ENCODE results near the gene RGS7. TPM values are rescaled to one million over a fixed set of nuclear protein-coding genes. Genes with fewer than 3 reads are reported as not detected.

RGS7 gene
- total RNA-seq, 1 experiment from 2014 or later = 1.5 TPM

DNA sequence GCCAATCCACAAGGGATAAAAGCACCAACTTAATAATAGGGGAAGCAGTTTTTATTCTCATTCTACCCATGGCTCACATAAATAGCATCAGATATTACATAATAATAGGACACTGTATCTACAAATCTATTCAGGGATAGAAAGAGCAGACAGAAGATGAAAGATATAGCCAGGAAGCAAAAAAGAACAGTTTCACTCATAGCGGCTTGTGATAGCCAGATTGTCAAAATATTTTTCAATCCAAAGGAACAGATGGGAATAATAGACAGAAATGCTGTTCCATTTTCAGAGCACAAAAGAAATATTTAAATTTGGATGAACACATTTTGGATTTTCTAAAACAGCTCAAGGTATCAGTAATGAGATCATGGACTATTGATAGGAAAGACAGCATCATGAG lies 512.5 kb downstream of the RGS7 start:
- H4K8ac ChIP-seq (replicated peaks; ENCODE audit: insufficient read length, low read depth, low read length) = no peak overlapping the region
- H3K79me2 ChIP-seq (ENCODE audit: insufficient read depth, low read length) = no peaks in the 10 kb centered on the region
- DNase-seq = no peak
- no peaks in the 10 kb centered on the region for H3K4me1 ChIP-seq (ENCODE audit: insufficient read depth, low read length)
- no CpG with 5 or more reads among the region's 1 CpG for WGBS (ENCODE audit: extremely low coverage, insufficient read length, low lambda C conversion rate)
- H2BK15ac ChIP-seq (ENCODE audit: low read depth, low read length) = no peak overlapping the region
- no peak overlapping the region for H3K4ac ChIP-seq (ENCODE audit: low read depth, low read length)
- no peak overlapping the region for H3K27ac Mint-ChIP-seq
- no peak overlapping the region for H3K9ac ChIP-seq (ENCODE audit: extremely low read depth, insufficient read length, low read length)
- H3K23ac ChIP-seq (ENCODE audit: insufficient read length, low read depth, low read length) = no peak overlapping the region
- no peaks in the 10 kb centered on the region for H3K9me3 ChIP-seq (ENCODE audit: control insufficient read depth, low read depth, low read length)
- H2BK20ac ChIP-seq (ENCODE audit: low read depth, low read length, poor library complexity, severe bottlenecking) = no peak overlapping the region
- no peaks in the 10 kb centered on the region for H3K4me1 Mint-ChIP-seq
- no peaks in the 10 kb centered on the region for H3K79me1 ChIP-seq (ENCODE audit: insufficient read depth, low read depth, low read length, poor library complexity, severe bottlenecking)
- H3K27me3 ChIP-seq (ENCODE audit: insufficient read depth, low read length) = no peaks in the 10 kb centered on the region
- H3K36me3 Mint-ChIP-seq (ENCODE audit: insufficient read depth in 1 of 3, low read depth in 3 of 3) = no peaks in the 10 kb centered on the region
- H3K14ac ChIP-seq (ENCODE audit: insufficient read depth, low read length) = no peak overlapping the region
- no peaks in the 10 kb centered on the region for H4K20me1 ChIP-seq (ENCODE audit: control insufficient read depth, insufficient read depth, insufficient read length)
- H3T11ph ChIP-seq (ENCODE audit: low read length) = no peak overlapping the region
- no peak overlapping the region for H2BK12ac ChIP-seq (ENCODE audit: insufficient read length, low read depth, low read length)
- no peak overlapping the region for H3K56ac ChIP-seq (ENCODE audit: insufficient read length, low read depth, low read length)
- H4K91ac ChIP-seq (ENCODE audit: insufficient read length, low read depth, low read length) = no peak overlapping the region
- H3K4me2 ChIP-seq (ENCODE audit: insufficient read depth, insufficient read length, low read length) = no peak overlapping the region
- H3K4me3 Mint-ChIP-seq = no peak overlapping the region
- TF ChIP-seq, protein P1, sequence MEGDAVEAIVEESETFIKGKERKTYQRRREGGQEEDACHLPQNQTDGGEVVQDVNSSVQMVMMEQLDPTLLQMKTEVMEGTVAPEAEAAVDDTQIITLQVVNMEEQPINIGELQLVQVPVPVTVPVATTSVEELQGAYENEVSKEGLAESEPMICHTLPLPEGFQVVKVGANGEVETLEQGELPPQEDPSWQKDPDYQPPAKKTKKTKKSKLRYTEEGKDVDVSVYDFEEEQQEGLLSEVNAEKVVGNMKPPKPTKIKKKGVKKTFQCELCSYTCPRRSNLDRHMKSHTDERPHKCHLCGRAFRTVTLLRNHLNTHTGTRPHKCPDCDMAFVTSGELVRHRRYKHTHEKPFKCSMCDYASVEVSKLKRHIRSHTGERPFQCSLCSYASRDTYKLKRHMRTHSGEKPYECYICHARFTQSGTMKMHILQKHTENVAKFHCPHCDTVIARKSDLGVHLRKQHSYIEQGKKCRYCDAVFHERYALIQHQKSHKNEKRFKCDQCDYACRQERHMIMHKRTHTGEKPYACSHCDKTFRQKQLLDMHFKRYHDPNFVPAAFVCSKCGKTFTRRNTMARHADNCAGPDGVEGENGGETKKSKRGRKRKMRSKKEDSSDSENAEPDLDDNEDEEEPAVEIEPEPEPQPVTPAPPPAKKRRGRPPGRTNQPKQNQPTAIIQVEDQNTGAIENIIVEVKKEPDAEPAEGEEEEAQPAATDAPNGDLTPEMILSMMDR (conservative IDR thresholded peaks at IDR 0.05) = no peak
- H2AFZ ChIP-seq (ENCODE audit: low read length) = no peak overlapping the region
- no peak overlapping the region for H2AK5ac ChIP-seq (ENCODE audit: insufficient read length, low read length)
- no peak overlapping the region for H2BK5ac ChIP-seq (ENCODE audit: insufficient read length, low read length)
- no peak overlapping the region for H3K18ac ChIP-seq (ENCODE audit: insufficient read length, low read depth, low read length)
- H4K5ac ChIP-seq (ENCODE audit: insufficient read length, low read depth, low read length) = no peak overlapping the region
- H3K27me3 Mint-ChIP-seq (ENCODE audit: low read depth) = no peaks in the 10 kb centered on the region; the same call in 1 of the 2 replicates
- no peak overlapping the region for H3K27ac ChIP-seq (ENCODE audit: insufficient read length, low read depth, low read length)
- H3K9me3 Mint-ChIP-seq = no peaks in the 10 kb centered on the region
- no peaks in the 10 kb centered on the region for H3K23me2 ChIP-seq (ENCODE audit: insufficient read length, low read depth, low read length, poor library complexity, severe bottlenecking)
- H2BK120ac ChIP-seq (ENCODE audit: low read depth, low read length, poor library complexity, severe bottlenecking) = no peak overlapping the region
